ENCODE data around the gene TCF3. TPM values are rescaled to one million over a fixed set of nuclear protein-coding genes. Genes with fewer than 3 reads are reported as not detected.

The TCF3 gene
- total and polyA plus RNA-seq, 10 of the 15 experiments (the other 5 are each of a cell fraction or from before 2014, with no cell fraction given) = 6.7 to 282 (median 70.7) TPM

DNA sequence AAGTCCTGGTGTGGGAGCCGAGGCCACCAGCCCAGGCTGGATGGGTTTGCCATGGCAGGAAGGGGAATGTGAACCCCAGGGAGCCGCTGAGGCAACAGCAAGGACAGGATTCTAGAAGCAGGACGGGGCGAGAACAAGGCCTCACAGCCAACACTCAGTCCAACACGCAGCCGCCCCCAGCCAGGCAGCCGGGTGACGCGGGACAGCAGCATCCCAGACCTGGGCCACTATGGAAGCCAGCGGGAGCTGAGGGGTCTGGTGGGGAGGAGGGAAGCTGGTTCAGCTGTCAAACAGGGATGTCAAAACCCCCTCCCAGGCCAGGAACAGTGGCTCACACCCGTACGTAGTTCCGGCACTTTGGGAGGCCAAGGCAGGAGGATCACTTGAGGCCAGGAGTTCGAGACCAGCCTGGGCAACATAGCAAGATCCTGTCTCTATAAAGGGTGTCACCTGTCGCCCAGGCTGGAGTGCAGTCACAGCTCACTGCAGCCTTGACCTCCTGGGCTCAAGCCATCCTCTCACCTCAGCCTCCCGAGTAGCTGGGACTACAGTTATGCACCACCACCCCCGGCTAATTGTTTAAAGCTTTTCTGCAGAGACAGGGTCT lies 91.1 kb downstream of the TCF3 start:
- no peak overlapping the region for H2AFZ ChIP-seq (ENCODE audit: control insufficient read depth, low read depth, low read length)
- H3K9me3 ChIP-seq (replicated peaks; ENCODE audit: control insufficient read depth, insufficient read depth, low read length) = no peaks in the 10 kb centered on the region
- no peak overlapping the region for H3K27ac ChIP-seq (ENCODE audit: control insufficient read depth, insufficient read depth)
- H3K4me1 ChIP-seq (ENCODE audit: control insufficient read depth, insufficient read depth, low read length) = no peaks in the 10 kb centered on the region
- no peak overlapping the region for H3K4me3 ChIP-seq
- H3K4me2 ChIP-seq (ENCODE audit: control insufficient read depth, insufficient read depth) = no peak overlapping the region
- ATAC-seq = no peak
- no peak for FAIRE-seq
- no peaks in the 10 kb centered on the region for H3K79me2 ChIP-seq (ENCODE audit: control insufficient read depth, insufficient read depth, low read length)
- DNase-seq (ENCODE audit: low read depth, low spot score) = no peak
- ChIA-PET CTCF (no interaction called here), POLR2A (no interaction called here), SMC1A (ENCODE audit: uncharacterized antibody, unreplicated experiment) (no interaction called here), RAD21 (ENCODE audit: unreplicated experiment) (no interaction called here)
- WGBS (ENCODE audit: insufficient coverage, insufficient replicate concordance, low lambda C conversion rate, missing lambda C conversion rate) = 73% methylated on average over 17 of the region's 17 CpGs
- H4K20me1 ChIP-seq (ENCODE audit: control insufficient read depth, insufficient read depth) = no peaks in the 10 kb centered on the region
- no peaks in the 10 kb centered on the region for H3K27me3 ChIP-seq (replicated peaks in 1 of 2; ENCODE audit: control insufficient read depth in 2 of 2, insufficient read depth in 2 of 2, low read length in 1 of 2)
- no TSS peak for BruUV-seq (replicated peaks)
- no peaks in the 10 kb centered on the region for H3K36me3 ChIP-seq (ENCODE audit: control insufficient read depth in 2 of 2, insufficient read depth in 2 of 2, low read length in 1 of 2)
- no peak for TF ChIP-seq NFXL1 (IDR thresholded peaks at IDR 0.05; ENCODE audit: borderline replicate concordance)
- no peak for TF ChIP-seq BCL11A (IDR thresholded peaks at IDR 0.05; ENCODE audit: low read depth, low read length)
- no peak for TF ChIP-seq EP300 (IDR thresholded peaks at IDR 0.05; ENCODE audit: borderline replicate concordance in 1 of 2, control insufficient read depth in 1 of 2, low read depth in 2 of 2, low read length in 2 of 2)
- no peak for TF ChIP-seq NR2C2 (IDR thresholded peaks at IDR 0.05; ENCODE audit: borderline replicate concordance, control insufficient read depth, insufficient read length, low read depth)
- TF ChIP-seq, protein P1, sequence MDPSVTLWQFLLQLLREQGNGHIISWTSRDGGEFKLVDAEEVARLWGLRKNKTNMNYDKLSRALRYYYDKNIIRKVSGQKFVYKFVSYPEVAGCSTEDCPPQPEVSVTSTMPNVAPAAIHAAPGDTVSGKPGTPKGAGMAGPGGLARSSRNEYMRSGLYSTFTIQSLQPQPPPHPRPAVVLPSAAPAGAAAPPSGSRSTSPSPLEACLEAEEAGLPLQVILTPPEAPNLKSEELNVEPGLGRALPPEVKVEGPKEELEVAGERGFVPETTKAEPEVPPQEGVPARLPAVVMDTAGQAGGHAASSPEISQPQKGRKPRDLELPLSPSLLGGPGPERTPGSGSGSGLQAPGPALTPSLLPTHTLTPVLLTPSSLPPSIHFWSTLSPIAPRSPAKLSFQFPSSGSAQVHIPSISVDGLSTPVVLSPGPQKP (IDR thresholded peaks at IDR 0.05; ENCODE audit: low read depth, low read length) = no peak
- TF ChIP-seq STAT3 (IDR thresholded peaks at IDR 0.05; ENCODE audit: low read depth, low read length) = no peak
- TF ChIP-seq TBL1XR1 (IDR thresholded peaks at IDR 0.05; ENCODE audit: low read depth, low read length) = no peak
- no peak for TF ChIP-seq NRF1 (conservative IDR thresholded peaks at IDR 0.05; ENCODE audit: low read depth, low read length)
- TF ChIP-seq POLR2AphosphoS2 (IDR thresholded peaks at IDR 0.05; ENCODE audit: low read depth, low read length) = no peak
- no peak for TF ChIP-seq ZBED1 (IDR thresholded peaks at IDR 0.05; ENCODE audit: borderline replicate concordance)
- no peak for TF ChIP-seq PAX5 (IDR thresholded peaks at IDR 0.05; ENCODE audit: borderline replicate concordance, low read depth, low read length)
- no peak overlapping the region for H3K9ac ChIP-seq (ENCODE audit: control insufficient read depth, insufficient read depth, low read length)
- in situ Hi-C loops (cut with MboI) (no loop called here), intact Hi-C loops (cut with micrococcal nuclease; ENCODE audit: unreplicated experiment) (no loop called here)

Measured in GM12878 (cell line).